Measurements from ENCODE around the gene EFEMP2.

EFEMP2 gene

DNA sequence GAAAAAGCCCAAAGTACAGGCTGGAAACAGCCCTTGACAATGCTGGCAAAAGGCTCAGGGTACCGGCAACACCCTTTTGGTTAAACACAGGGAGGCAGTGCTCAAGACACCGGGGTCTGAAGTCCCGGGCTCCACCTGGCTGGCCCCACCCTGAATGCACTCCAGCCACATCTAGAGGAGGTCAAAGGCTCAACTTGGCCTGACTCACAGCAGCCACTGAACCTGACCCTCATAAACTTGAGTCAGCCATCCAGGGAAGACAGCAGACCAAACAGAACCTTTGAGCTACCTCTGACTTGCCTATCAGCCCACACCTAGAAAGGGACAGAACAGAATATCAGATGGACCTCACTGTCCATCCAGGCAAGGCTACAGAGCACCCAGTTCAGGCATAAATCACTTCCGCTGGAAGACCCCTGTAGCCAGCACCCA lies 18.4 kb downstream of the EFEMP2 start:
- H3K9me3 ChIP-seq (ENCODE audit: control insufficient read depth, insufficient read depth, low read length): peaks cover 5% of the 10 kb centered on the region; the same call in 1 of the 2 replicates
- peaks cover 38% of the 10 kb centered on the region for H3K79me2 ChIP-seq (ENCODE audit: control insufficient read depth, low read length)
- H3K9me2 ChIP-seq (replicated peaks; ENCODE audit: control insufficient read depth, low read length): no peaks in the 10 kb centered on the region
- no peak overlapping the region for H3K27ac ChIP-seq (ENCODE audit: low read depth, low read length)
- H3F3A ChIP-seq (ENCODE audit: control insufficient read depth, insufficient read depth): peaks cover 32% of the 10 kb centered on the region
- H4K20me1 ChIP-seq (ENCODE audit: control insufficient read depth, insufficient read depth, low read depth, low read length): peaks cover 20% of the 10 kb centered on the region
- TF ChIP-seq, protein P1, sequence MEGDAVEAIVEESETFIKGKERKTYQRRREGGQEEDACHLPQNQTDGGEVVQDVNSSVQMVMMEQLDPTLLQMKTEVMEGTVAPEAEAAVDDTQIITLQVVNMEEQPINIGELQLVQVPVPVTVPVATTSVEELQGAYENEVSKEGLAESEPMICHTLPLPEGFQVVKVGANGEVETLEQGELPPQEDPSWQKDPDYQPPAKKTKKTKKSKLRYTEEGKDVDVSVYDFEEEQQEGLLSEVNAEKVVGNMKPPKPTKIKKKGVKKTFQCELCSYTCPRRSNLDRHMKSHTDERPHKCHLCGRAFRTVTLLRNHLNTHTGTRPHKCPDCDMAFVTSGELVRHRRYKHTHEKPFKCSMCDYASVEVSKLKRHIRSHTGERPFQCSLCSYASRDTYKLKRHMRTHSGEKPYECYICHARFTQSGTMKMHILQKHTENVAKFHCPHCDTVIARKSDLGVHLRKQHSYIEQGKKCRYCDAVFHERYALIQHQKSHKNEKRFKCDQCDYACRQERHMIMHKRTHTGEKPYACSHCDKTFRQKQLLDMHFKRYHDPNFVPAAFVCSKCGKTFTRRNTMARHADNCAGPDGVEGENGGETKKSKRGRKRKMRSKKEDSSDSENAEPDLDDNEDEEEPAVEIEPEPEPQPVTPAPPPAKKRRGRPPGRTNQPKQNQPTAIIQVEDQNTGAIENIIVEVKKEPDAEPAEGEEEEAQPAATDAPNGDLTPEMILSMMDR (IDR thresholded peaks at IDR 0.05; ENCODE audit: low read depth, low read length, poor library complexity, severe bottlenecking): no peak
- TF ChIP-seq EZH2phosphoT487 (IDR thresholded peaks at IDR 0.05; ENCODE audit: borderline replicate concordance, low read length): no peak
- no peaks in the 10 kb centered on the region for H3K27me3 ChIP-seq (ENCODE audit: control insufficient read depth, low read length)
- H3K4me1 ChIP-seq (ENCODE audit: control insufficient read depth, low read length): peaks cover 13% of the 10 kb centered on the region
- H3K4me3 ChIP-seq (ENCODE audit: low read length): no peak overlapping the region
- H3K4me2 ChIP-seq (ENCODE audit: low read length): no peak overlapping the region
- peaks cover 65% of the 10 kb centered on the region for H3K36me3 ChIP-seq (ENCODE audit: control insufficient read depth, low read length)

DNA sequence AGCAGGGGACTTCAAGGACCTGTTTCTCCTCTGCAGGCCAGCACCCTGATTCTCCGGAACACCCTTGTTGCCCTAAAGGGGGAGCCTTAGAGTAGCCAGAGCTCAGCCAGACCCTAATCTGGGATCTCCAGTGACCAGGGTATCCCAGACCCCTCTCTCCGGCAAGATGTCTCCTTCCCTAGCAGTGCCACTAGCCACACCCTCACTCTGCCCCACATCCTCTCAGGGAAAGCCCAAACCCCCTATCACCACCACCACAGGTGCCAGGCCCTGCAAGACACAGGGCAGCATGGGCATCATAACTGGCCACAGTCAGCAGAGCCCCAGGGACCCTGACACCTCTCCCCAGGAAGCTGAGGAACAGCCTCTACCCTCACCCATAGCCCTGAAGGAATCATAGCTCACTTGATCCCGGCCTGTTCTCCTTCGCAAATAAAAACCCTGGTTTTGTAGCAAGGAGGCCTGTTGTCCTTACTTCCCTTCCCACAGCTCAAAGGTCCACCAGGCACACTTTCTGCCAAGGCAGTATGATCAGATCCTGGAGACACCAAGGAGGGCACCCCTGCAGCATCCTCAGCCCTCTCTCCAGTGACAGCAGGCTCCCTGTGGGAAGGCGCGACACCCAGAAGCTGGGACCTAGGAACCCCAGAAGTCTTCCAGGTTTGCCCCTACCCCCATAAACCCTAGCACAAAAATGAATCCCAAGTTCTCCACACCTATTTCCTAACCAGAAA lies 19.2 kb downstream of the EFEMP2 start:
- peaks cover 65% of the 10 kb centered on the region for H3K36me3 ChIP-seq (ENCODE audit: control insufficient read depth, low read length)
- no peak overlapping the region for H3K4me2 ChIP-seq (ENCODE audit: low read length)
- H4K20me1 ChIP-seq (ENCODE audit: control insufficient read depth, insufficient read depth, low read depth, low read length): peaks cover 20% of the 10 kb centered on the region

DNA sequence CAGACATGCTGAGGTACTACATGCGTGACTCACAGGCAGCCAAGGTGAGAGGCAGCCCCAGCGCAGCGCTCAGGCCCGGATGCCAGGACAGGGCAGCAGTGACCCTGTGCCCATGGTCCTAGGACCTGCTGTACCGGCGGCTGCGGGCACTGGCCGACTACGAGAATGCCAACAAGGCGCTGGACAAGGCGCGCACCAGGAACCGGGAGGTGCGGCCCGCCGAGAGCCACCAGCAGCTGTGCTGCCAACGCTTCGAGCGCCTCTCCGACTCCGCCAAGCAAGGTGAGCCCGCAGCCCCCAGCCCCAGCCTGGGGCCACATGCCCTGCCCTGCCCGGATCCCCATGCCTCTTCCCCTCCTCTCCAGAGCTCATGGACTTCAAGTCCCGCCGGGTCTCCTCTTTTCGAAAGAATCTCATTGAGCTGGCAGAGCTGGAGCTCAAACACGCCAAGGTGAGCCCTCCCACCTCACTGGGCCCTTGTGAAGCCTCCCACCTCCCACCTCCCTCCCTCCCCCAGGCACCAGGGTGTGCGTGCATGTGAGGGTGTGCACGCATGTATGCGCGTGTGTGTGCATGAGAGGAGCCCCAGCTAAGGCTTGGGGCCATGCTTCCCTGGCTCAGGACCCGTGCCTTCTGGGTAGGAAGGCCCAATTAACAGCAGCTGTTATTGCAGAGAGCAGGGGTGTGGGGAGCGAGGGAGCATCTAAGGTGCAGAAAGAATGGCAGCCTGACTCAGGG lies 19.9 kb downstream of the EFEMP2 start:
- Histone ChIP-seq H3K79me2 (ENCODE audit: control insufficient read depth, low read length) (peaks cover 35% of the 10 kb centered on the region), H3K9me3 (ENCODE audit: control insufficient read depth, insufficient read depth, low read length) (peaks cover 5% of the 10 kb centered on the region; the same call in 1 of the 2 replicates), H3K27ac (ENCODE audit: low read depth, low read length) (no peak overlapping the region), H3K36me3 (ENCODE audit: control insufficient read depth, low read length) (peaks cover 65% of the 10 kb centered on the region), H3K4me3 (ENCODE audit: low read length) (no peak overlapping the region), H3K4me1 (ENCODE audit: control insufficient read depth, low read length) (peaks cover 7% of the 10 kb centered on the region), H3K9me2 (replicated peaks; ENCODE audit: control insufficient read depth, low read length) (no peaks in the 10 kb centered on the region), H3K27me3 (ENCODE audit: control insufficient read depth, low read length) (0 out of 2 replicates have a peak, but pooled peaks cover 2% of the 10 kb centered on the region), H3F3A (ENCODE audit: control insufficient read depth, insufficient read depth) (peaks cover 27% of the 10 kb centered on the region), H4K20me1 (ENCODE audit: control insufficient read depth, insufficient read depth, low read depth, low read length) (peaks cover 20% of the 10 kb centered on the region), H3K4me2 (ENCODE audit: low read length) (no peak overlapping the region)
- TF ChIP-seq, protein P1 (IDR thresholded peaks at IDR 0.05; ENCODE audit: low read depth, low read length, poor library complexity, severe bottlenecking): no peak
- TF ChIP-seq EZH2phosphoT487 (IDR thresholded peaks at IDR 0.05; ENCODE audit: borderline replicate concordance, low read length): no peak

More for the DNA sequence above, 19.2 kb downstream of the EFEMP2 start:
- Histone ChIP-seq H3K27ac (ENCODE audit: low read depth, low read length) (no peak overlapping the region), H3K9me2 (replicated peaks; ENCODE audit: control insufficient read depth, low read length) (no peaks in the 10 kb centered on the region), H3K79me2 (ENCODE audit: control insufficient read depth, low read length) (peaks cover 38% of the 10 kb centered on the region), H3K4me1 (ENCODE audit: control insufficient read depth, low read length) (peaks cover 7% of the 10 kb centered on the region), H3K4me3 (ENCODE audit: low read length) (no peak overlapping the region), H3K9me3 (ENCODE audit: control insufficient read depth, insufficient read depth, low read length) (peaks cover 5% of the 10 kb centered on the region; the same call in 1 of the 2 replicates), H3F3A (ENCODE audit: control insufficient read depth, insufficient read depth) (peaks cover 28% of the 10 kb centered on the region), H3K27me3 (ENCODE audit: control insufficient read depth, low read length) (0 out of 2 replicates have a peak, but pooled peaks cover 2% of the 10 kb centered on the region)
- no peak for TF ChIP-seq EZH2phosphoT487 (IDR thresholded peaks at IDR 0.05; ENCODE audit: borderline replicate concordance, low read length)
- TF ChIP-seq, protein P1 (IDR thresholded peaks at IDR 0.05; ENCODE audit: low read depth, low read length, poor library complexity, severe bottlenecking): peak; percentile 27

Measured in DOHH2 (cell line).